Measurements from ENCODE around the gene EDAR. TPM values are rescaled to one million over a fixed set of nuclear protein-coding genes. Genes with fewer than 3 reads are reported as not detected.
A peak's percentile ranks its signal among the peaks of the same experiment; 100 is the strongest.

The EDAR gene
- total and polyA plus RNA-seq, 9 of the 15 experiments (the other 6 are each of a cell fraction or from before 2014, with no cell fraction given) = 0.01 TPM; not detected in 8

DNA sequence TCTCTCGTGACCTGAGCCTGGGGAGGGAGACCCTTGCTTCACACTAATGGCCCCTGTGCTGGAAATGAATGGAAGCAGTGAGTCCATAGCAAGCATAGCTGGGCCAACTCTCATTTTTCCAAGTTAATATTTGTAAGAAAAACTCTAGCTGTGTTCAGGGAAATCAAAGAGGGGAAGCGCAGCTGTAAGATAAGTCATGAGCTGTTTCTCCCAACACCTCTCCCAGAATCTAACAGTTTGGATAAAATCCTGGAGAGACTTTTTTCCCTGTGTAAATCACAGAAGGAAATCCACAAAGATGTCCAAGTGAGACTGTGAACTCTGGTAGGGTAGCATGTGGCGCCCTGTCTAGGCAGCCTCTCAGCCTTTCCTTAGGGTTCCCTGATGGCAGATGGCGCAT is 27.2 kb downstream of the EDAR start:
- Histone ChIP-seq H3K9me1 (ENCODE audit: control insufficient read depth, insufficient read depth, low read length) (no peaks in the 10 kb centered on the region), H2AFZ (ENCODE audit: low read depth, low read length) (no peak overlapping the region), H3K36me3 (ENCODE audit: control insufficient read depth, insufficient read depth, low read length) (no peaks in the 10 kb centered on the region), H3K79me2 (ENCODE audit: control insufficient read depth, insufficient read depth, low read length) (no peaks in the 10 kb centered on the region), H3K4me3 (no peak overlapping the region), H3K9ac (ENCODE audit: insufficient read depth in 1 of 2, low read depth in 2 of 2, low read length in 2 of 2) (no peak overlapping the region), H3K9me3 (replicated peaks; ENCODE audit: control insufficient read depth, insufficient read depth, low read depth, low read length) (no peaks in the 10 kb centered on the region), H3K27ac (ENCODE audit: extremely low read depth, low read depth, low read length) (no peak overlapping the region), H3K4me1 (replicated peaks in 1 of 2; ENCODE audit: control insufficient read depth in 2 of 2, insufficient read depth in 2 of 2, low read length in 2 of 2) (no peaks in the 10 kb centered on the region), H3K4me2 (ENCODE audit: insufficient read depth, low read length) (no peak overlapping the region), H3K27me3 (ENCODE audit: control insufficient read depth in 2 of 2, insufficient read depth in 2 of 2, low read length in 2 of 2) (peaks cover 12 to 66% of the 10 kb centered on the region in 2 experiments), H4K20me1 (replicated peaks; ENCODE audit: control insufficient read depth, insufficient read depth, low read length) (no peaks in the 10 kb centered on the region; the same call in 1 of the 2 replicates)
- in situ Hi-C loops (cut with MboI) (no loop called here), intact Hi-C loops (cut with micrococcal nuclease) (no loop called here)
- FAIRE-seq (no peak), ATAC-seq (no peak), DNase-seq (ENCODE audit: extremely low read depth in 1 of 4, low spot score in 3 of 4) (no peak)
- BruUV-seq (replicated peaks) = no TSS peak
- CTCF ChIA-PET (ENCODE audit: low intra/inter-chr PET ratio) = no interaction called here
- no peak for TF ChIP-seq ZNF263 (CRISPR knock-in tag; IDR thresholded peaks at IDR 0.05; ENCODE audit: borderline replicate concordance)
- TF ChIP-seq EWSR1 (IDR thresholded peaks at IDR 0.05; ENCODE audit: borderline replicate concordance, low read depth, partially characterized antibody) = no peak
- TF ChIP-seq PTRF (tag; IDR thresholded peaks at IDR 0.05) = no peak
- no peak for TF ChIP-seq MYBL2 (IDR thresholded peaks at IDR 0.05; ENCODE audit: low read depth)
- TF ChIP-seq MYBL2 (CRISPR knock-in tag; IDR thresholded peaks at IDR 0.05; ENCODE audit: borderline replicate concordance) = no peak
- no peak for TF ChIP-seq ZNF253 (CRISPR knock-in tag; conservative IDR thresholded peaks at IDR 0.05)
- TF ChIP-seq SMARCA4 (IDR thresholded peaks at IDR 0.05) = no peak
- POLR2A ChIA-PET = no interaction called here
- WGBS (ENCODE audit: insufficient coverage, low coverage, missing lambda C conversion rate) = 6% methylated on average over 4 of the region's 4 CpGs

DNA sequence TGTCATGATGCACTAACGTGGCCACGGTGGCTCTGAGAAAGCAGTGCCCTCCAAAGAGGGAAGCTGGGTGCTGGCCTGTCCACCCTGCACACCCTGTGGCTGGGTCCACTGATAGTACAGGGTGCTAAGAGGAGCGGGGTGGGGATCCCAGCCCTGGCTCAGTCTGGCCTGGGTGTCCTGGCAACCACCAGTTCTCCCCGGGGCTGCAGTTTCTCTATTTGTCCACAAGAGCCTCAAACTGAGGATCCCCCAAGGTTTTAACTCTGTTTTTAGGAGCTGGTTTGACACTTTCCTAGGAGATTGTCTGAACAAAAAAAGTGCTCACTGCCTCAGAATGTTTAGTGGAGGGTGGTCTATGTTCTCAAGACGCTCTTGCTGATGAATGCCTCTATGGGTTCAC is 29.0 kb downstream of the EDAR start:
- WGBS (ENCODE audit: insufficient coverage, low coverage, missing lambda C conversion rate) = 3% methylated on average over 5 of the region's 5 CpGs
- Histone ChIP-seq H3K27me3 (ENCODE audit: control insufficient read depth in 2 of 2, insufficient read depth in 2 of 2, low read length in 2 of 2) (peaks cover 18 to 67% of the 10 kb centered on the region in 2 experiments), H3K4me3 (no peak overlapping the region), H3K4me2 (ENCODE audit: insufficient read depth, low read length) (no peak overlapping the region), H3K9ac (ENCODE audit: insufficient read depth in 1 of 2, low read depth in 2 of 2, low read length in 2 of 2) (no peak overlapping the region), H3K27ac (ENCODE audit: extremely low read depth, low read depth, low read length) (no peak overlapping the region), H3K79me2 (ENCODE audit: control insufficient read depth, insufficient read depth, low read length) (no peaks in the 10 kb centered on the region), H3K36me3 (ENCODE audit: control insufficient read depth, insufficient read depth, low read length) (no peaks in the 10 kb centered on the region), H3K9me1 (ENCODE audit: control insufficient read depth, insufficient read depth, low read length) (no peaks in the 10 kb centered on the region), H4K20me1 (replicated peaks; ENCODE audit: control insufficient read depth, insufficient read depth, low read length) (no peaks in the 10 kb centered on the region; the same call in 1 of the 2 replicates), H2AFZ (ENCODE audit: low read depth, low read length) (no peak overlapping the region), H3K4me1 (replicated peaks in 1 of 2; ENCODE audit: control insufficient read depth in 2 of 2, insufficient read depth in 2 of 2, low read length in 2 of 2) (no peaks in the 10 kb centered on the region), H3K9me3 (replicated peaks; ENCODE audit: control insufficient read depth, insufficient read depth, low read depth, low read length) (no peaks in the 10 kb centered on the region)
- TF ChIP-seq NONO (IDR thresholded peaks at IDR 0.05; ENCODE audit: low read depth in 2 of 2, low read length in 1 of 2) (no peak), ZNF224 (CRISPR knock-in tag; IDR thresholded peaks at IDR 0.05) (no peak), NFATC3 (IDR thresholded peaks at IDR 0.05) (no peak), PML (IDR thresholded peaks at IDR 0.05; ENCODE audit: low read length) (no peak), ZKSCAN8 (CRISPR knock-in tag; IDR thresholded peaks at IDR 0.05) (no peak), ZNF41 (CRISPR knock-in tag; conservative IDR thresholded peaks at IDR 0.05) (no peak), RFX1 (IDR thresholded peaks at IDR 0.05) (peak; percentile 26; the same call in 1 of the 2 replicates), ZNF274 (IDR thresholded peaks at IDR 0.05; ENCODE audit: borderline replicate concordance, low read depth, low read length) (no peak), CREM (IDR thresholded peaks at IDR 0.05; ENCODE audit: low read depth) (no peak)
- TF ChIP-seq, protein P1, sequence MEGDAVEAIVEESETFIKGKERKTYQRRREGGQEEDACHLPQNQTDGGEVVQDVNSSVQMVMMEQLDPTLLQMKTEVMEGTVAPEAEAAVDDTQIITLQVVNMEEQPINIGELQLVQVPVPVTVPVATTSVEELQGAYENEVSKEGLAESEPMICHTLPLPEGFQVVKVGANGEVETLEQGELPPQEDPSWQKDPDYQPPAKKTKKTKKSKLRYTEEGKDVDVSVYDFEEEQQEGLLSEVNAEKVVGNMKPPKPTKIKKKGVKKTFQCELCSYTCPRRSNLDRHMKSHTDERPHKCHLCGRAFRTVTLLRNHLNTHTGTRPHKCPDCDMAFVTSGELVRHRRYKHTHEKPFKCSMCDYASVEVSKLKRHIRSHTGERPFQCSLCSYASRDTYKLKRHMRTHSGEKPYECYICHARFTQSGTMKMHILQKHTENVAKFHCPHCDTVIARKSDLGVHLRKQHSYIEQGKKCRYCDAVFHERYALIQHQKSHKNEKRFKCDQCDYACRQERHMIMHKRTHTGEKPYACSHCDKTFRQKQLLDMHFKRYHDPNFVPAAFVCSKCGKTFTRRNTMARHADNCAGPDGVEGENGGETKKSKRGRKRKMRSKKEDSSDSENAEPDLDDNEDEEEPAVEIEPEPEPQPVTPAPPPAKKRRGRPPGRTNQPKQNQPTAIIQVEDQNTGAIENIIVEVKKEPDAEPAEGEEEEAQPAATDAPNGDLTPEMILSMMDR (IDR thresholded peaks at IDR 0.05 in 2 of 3, conservative IDR thresholded peaks at IDR 0.05 in 1 of 3; ENCODE audit: insufficient read depth in 2 of 3, low read depth in 1 of 3, low read length in 3 of 3) = 0 out of 6 replicates have a peak, but pooled peaks of 1 of the 3 experiments have one; percentile 30
- CTCF ChIA-PET (ENCODE audit: low intra/inter-chr PET ratio) = no interaction called here
- intact Hi-C loops (cut with micrococcal nuclease) (no loop called here), in situ Hi-C loops (cut with MboI) (no loop called here)
- DNase-seq (ENCODE audit: extremely low read depth in 1 of 4, low spot score in 3 of 4) (peak in 1 of 4 experiments; percentile 29), ATAC-seq (peak; percentile 64), FAIRE-seq (no peak)
- no TSS peak for BruUV-seq (replicated peaks)
- POLR2A ChIA-PET = no interaction called here

Measured in K562 (cell line).